ENCODE data around the gene CHD2.

The CHD2 gene

GRCh38 chr15:93035953-93036810, 136.1 kb downstream of the CHD2 start:
- H2BK120ac ChIP-seq (ENCODE audit: insufficient read depth, low read length, poor library complexity), result no peak overlapping the region
- no peak overlapping the region for H3K14ac ChIP-seq (ENCODE audit: low read length)
- H2AK5ac ChIP-seq (ENCODE audit: low read length), result no peak overlapping the region
- H4K8ac ChIP-seq (ENCODE audit: low read depth, low read length), result no peak overlapping the region
- no peak overlapping the region for H4K12ac ChIP-seq (ENCODE audit: low read depth, low read length)
- H3K9ac ChIP-seq (ENCODE audit: low read length), result no peak overlapping the region
- H3K79me2 ChIP-seq (ENCODE audit: control insufficient read depth, insufficient read depth, low read length, poor library complexity), result no peaks in the 10 kb centered on the region
- no peaks in the 10 kb centered on the region for H3K36me3 ChIP-seq (ENCODE audit: control insufficient read depth in 1 of 2, insufficient read depth in 2 of 2, low read length in 2 of 2)
- no peak overlapping the region for H2AFZ ChIP-seq (ENCODE audit: insufficient read depth, low read length, poor library complexity)
- no peak overlapping the region for H3K23ac ChIP-seq (ENCODE audit: low read length)
- H2BK5ac ChIP-seq (ENCODE audit: low read depth, low read length, poor library complexity), result no peak overlapping the region
- H3K27ac ChIP-seq (ENCODE audit: low read depth, low read length), result no peak overlapping the region
- no peak overlapping the region for H3K4me3 ChIP-seq (ENCODE audit: low read depth, low read length)
- H3K18ac ChIP-seq (ENCODE audit: low read length), result no peak overlapping the region
- peaks cover 5% of the 10 kb centered on the region for H3K9me3 ChIP-seq (ENCODE audit: insufficient read depth, low read depth, low read length)
- no peak overlapping the region for H2BK12ac ChIP-seq (ENCODE audit: low read length)
- no CpG with 5 or more reads among the region's 32 CpGs for WGBS (ENCODE audit: extremely low coverage, insufficient coverage, insufficient read length)
- no peaks in the 10 kb centered on the region for H3K79me1 ChIP-seq (ENCODE audit: low read length)
- DNase-seq, result peak in 1 of 2 donors; percentile 53
- H3K4me2 ChIP-seq (ENCODE audit: low read length), result no peak overlapping the region
- no peaks in the 10 kb centered on the region for H3K4me1 ChIP-seq (ENCODE audit: control insufficient read depth in 1 of 2, insufficient read depth in 2 of 2, low read length in 2 of 2)
- no peaks in the 10 kb centered on the region for H3K27me3 ChIP-seq (ENCODE audit: insufficient read depth, low read length)
- H3K4ac ChIP-seq (ENCODE audit: low read depth, low read length), result no peak overlapping the region
- no peak overlapping the region for H4K91ac ChIP-seq (ENCODE audit: low read depth, low read length)

DNA sequence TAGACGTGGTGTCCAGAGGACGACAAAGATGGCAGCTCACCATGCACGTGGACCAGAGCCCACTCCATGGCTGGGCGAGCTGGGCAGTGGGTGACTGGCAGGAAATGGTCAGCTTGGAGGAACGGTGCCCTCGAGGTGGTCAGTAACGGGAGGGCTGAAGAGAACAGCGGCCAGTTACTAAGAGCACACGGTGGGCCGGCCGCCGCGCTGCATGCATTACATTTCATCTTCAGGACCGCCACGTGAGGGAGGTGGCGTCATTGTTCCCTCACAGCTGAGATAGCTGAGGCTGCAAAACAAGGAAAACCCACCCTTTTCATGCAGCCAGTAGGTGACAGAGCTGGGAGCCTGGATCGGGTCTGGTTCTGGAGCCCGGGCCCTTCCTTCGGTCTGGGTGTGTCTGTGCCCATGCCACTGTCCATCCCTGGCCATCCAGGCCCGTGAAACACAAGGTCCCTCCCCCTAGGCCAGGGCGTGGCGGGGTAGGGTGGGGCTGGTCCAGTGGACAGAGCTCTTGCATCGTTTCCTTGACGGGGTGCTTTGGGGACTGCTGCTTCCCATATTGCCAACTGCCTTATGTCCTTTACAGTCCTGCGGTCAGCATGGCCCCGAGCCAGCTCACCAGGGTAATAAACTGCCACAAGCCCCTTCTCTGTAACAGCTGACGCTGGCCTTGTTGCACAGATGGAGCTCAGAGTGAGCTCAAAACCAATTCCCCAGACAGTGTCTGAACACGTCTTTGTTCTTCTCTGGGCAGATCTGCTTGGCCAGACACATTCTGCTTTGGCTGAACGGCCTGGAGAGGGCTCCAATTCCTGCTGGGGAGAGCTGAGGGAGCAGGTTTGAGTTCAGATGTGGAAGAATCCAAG, 137.1 kb downstream of the CHD2 start:
- Histone ChIP-seq H3K18ac (ENCODE audit: low read length) (no peak overlapping the region), H2BK12ac (ENCODE audit: low read length) (no peak overlapping the region), H3K4me1 (ENCODE audit: control insufficient read depth in 1 of 2, insufficient read depth in 2 of 2, low read length in 2 of 2) (no peaks in the 10 kb centered on the region), H3K4me2 (ENCODE audit: low read length) (no peak overlapping the region), H4K91ac (ENCODE audit: low read depth, low read length) (no peak overlapping the region), H3K36me3 (ENCODE audit: control insufficient read depth in 1 of 2, insufficient read depth in 2 of 2, low read length in 2 of 2) (no peaks in the 10 kb centered on the region), H4K8ac (ENCODE audit: low read depth, low read length) (no peak overlapping the region), H3K27ac (ENCODE audit: low read depth, low read length) (no peak overlapping the region), H2BK120ac (ENCODE audit: insufficient read depth, low read length, poor library complexity) (no peak overlapping the region), H3K14ac (ENCODE audit: low read length) (no peak overlapping the region), H3K4ac (ENCODE audit: low read depth, low read length) (no peak overlapping the region), H3K79me2 (ENCODE audit: control insufficient read depth, insufficient read depth, low read length, poor library complexity) (no peaks in the 10 kb centered on the region), H2AFZ (ENCODE audit: insufficient read depth, low read length, poor library complexity) (no peak overlapping the region), H2AK5ac (ENCODE audit: low read length) (no peak overlapping the region), H3K27me3 (ENCODE audit: insufficient read depth, low read length) (no peaks in the 10 kb centered on the region), H2BK5ac (ENCODE audit: low read depth, low read length, poor library complexity) (no peak overlapping the region), H3K23ac (ENCODE audit: low read length) (no peak overlapping the region), H3K4me3 (ENCODE audit: low read depth, low read length) (no peak overlapping the region), H3K79me1 (ENCODE audit: low read length) (no peaks in the 10 kb centered on the region), H3K9ac (ENCODE audit: low read length) (no peak overlapping the region), H3K9me3 (ENCODE audit: insufficient read depth, low read depth, low read length) (peaks cover 6% of the 10 kb centered on the region), H4K12ac (ENCODE audit: low read depth, low read length) (no peak overlapping the region)
- DNase-seq, result no peak
- WGBS (ENCODE audit: extremely low coverage, insufficient coverage, insufficient read length), result no CpG with 5 or more reads among the region's 29 CpGs

DNA sequence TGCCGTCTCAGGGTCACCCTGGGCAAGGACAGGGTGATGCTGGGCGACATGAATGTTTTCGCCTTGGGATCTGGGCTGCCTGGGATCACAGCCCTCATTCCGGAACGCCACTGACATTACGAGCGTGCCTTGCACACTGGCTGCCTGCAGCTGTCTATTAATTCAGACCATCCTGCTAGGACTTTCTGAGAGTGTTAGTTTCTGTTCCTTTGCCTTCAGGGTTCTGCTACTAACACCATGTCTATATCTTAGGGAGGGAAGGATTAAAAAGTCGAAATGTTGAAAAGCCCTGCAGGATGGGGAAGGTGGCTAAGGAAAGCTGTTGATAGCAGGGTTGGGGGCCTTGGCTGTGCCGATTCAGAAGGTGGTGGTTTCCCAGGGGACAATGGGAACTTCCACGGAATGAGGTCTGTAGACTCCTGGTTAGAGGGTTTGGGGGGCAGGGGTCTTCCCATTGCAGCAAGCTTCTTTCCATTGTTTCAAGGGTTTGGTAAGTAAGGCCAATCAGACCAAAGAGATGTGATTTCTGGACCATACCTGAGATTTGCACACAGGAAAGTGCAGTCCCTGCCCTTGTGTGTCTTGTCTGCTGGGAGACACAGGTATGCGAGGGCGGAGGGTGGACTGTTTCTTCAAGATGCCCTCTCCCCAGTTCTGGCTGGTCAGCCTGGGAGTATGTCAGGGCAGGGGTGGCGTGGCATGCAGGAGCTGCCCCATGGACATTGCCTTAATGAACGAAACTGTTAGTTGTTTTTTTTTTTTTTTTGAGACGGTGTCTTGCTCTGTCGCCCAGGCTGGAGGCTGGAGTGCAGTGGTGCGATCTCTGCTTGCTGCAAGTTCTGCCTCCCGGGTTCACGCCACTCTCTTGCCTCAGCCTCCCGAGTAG, 137.9 kb downstream of the CHD2 start:
- Histone ChIP-seq H2AK5ac (ENCODE audit: low read length) (no peak overlapping the region), H3K27me3 (ENCODE audit: insufficient read depth, low read length) (no peaks in the 10 kb centered on the region), H3K27ac (ENCODE audit: low read depth, low read length) (no peak overlapping the region), H3K14ac (ENCODE audit: low read length) (no peak overlapping the region), H3K79me1 (ENCODE audit: low read length) (no peaks in the 10 kb centered on the region), H3K18ac (ENCODE audit: low read length) (no peak overlapping the region), H3K23ac (ENCODE audit: low read length) (no peak overlapping the region), H3K79me2 (ENCODE audit: control insufficient read depth, insufficient read depth, low read length, poor library complexity) (no peaks in the 10 kb centered on the region), H2BK5ac (ENCODE audit: low read depth, low read length, poor library complexity) (no peak overlapping the region), H2AFZ (ENCODE audit: insufficient read depth, low read length, poor library complexity) (no peak overlapping the region), H4K8ac (ENCODE audit: low read depth, low read length) (no peak overlapping the region), H4K91ac (ENCODE audit: low read depth, low read length) (no peak overlapping the region), H3K4ac (ENCODE audit: low read depth, low read length) (no peak overlapping the region), H4K12ac (ENCODE audit: low read depth, low read length) (no peak overlapping the region), H3K9me3 (ENCODE audit: insufficient read depth, low read depth, low read length) (peaks cover 6% of the 10 kb centered on the region), H3K4me2 (ENCODE audit: low read length) (no peak overlapping the region), H2BK120ac (ENCODE audit: insufficient read depth, low read length, poor library complexity) (no peak overlapping the region), H3K4me1 (ENCODE audit: control insufficient read depth in 1 of 2, insufficient read depth in 2 of 2, low read length in 2 of 2) (no peaks in the 10 kb centered on the region), H3K4me3 (ENCODE audit: low read depth, low read length) (no peak overlapping the region), H3K9ac (ENCODE audit: low read length) (no peak overlapping the region), H3K36me3 (ENCODE audit: control insufficient read depth in 1 of 2, insufficient read depth in 2 of 2, low read length in 2 of 2) (no peaks in the 10 kb centered on the region), H2BK12ac (ENCODE audit: low read length) (no peak overlapping the region)
- peak in 1 of 2 donors; percentile 24 for DNase-seq
- no CpG with 5 or more reads among the region's 20 CpGs for WGBS (ENCODE audit: extremely low coverage, insufficient coverage, insufficient read length)

All from trophoblast cell (in vitro differentiated cells and primary cell).